ENCODE results near the gene ZNF524.
"Not testable (repeated sequence)": the region's sequence is repeated elsewhere in the genome, so short reads cannot be mapped to it uniquely, and the experiment has no call there.

The ZNF524 gene

GRCh38 chr19:55581823-55582223, 18.3 kb upstream of the ZNF524 start:
- ATAC-seq, result no peak

DNA sequence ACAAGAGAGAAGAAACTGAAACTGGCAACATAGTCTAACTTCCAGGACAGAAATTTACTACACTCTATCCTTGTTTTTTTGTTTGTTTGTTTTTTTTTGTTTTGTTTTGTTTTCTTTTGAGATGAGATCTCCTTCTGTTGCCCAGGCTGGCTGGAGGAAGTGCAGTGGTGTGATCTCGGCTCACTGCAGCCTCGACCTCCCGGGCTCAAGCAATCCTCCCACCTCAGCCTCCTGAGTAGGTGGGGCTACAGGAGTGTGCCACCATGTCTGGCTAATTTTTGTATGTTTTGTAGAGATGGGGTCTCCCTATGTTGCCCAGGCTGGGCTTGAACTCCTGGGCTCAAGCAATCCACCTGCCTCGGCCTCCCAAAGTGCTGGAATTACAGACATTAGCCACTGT, 17.8 kb upstream of the ZNF524 start:
- not testable (repeated sequence) for ATAC-seq

- ATAC-seq, result not testable (repeated sequence)
Observed at GRCh38 chr19:55583897-55584296, 16.2 kb upstream of the ZNF524 start.

DNA sequence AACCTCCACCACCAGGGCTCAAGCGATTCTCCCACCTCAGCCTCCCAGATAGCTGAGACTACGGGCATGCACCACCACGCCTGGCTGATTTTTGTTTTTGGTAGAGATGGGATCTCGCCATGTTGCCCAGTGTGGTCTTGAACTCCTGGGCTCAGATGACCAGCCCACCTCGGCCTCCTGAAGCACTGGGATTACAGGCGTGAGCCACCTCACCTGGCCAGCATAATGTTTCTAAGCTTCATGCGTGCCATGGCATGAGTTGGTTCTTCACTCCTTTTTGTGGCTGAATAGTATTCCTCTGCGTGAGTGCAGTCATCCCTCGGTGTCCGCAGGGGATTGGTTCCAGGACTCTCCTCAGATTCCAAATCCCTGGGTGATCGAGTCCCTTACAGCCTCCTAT, 15.2 kb upstream of the ZNF524 start:
- ATAC-seq, result no peak

DNA sequence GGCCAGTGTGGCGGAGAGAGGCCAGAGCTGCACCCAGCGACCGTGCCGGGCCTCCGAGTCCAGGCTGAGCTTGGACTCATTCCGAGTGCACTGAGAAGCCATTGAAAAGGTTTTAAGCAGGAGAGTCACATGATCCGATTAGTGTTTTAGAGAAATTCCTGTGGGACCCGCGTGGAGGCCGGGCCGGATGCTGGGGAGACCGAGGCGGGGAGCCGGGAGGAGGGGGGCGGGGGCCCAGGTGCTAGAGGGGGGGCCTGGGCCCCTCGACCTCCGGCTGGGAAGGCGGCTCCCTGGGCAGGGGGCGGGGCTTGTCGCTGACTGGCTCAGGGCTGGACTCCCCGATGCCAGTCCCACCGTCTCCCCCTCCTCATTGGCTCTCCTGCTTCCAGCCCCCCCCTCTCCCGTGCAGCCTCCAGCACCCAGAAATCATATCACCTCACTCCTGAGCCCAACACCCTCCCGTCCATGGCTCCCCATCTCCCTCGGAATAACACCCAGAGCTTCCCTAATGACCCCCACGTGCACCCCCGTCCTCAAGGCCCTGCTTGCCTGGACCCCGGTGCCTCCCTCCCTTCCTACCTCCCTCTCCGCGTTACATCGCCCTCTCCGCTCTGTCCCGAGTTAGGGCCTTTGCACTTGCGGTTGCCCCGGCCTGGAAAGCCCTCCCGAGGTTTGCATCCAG, 14.3 kb upstream of the ZNF524 start:
- peak; percentile 39 to 44 for ATAC-seq

- ATAC-seq, result peak; percentile 98 to 99
Observed at GRCh38 chr19:55586976-55587668, 13.0 kb upstream of the ZNF524 start.

DNA sequence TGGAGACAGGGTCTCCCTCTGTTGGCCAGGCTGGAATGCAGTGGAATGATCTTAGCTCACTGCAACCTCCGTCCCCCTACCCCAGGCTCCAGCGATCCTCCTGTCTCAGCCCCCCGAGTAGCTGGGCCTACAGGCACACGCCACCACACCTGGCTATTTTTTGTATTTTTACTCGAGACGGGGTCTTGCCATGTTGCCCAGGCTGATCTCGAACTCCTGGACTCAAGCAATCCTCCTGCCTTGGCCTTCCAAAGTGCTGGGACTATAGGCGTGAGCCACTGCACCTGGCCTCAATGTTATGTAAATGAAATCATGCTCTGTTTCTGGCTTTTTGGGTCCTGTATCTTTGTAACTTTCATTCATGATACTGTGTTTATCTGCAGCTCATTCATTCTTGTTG, 11.3 kb upstream of the ZNF524 start:
- ATAC-seq, result no peak

- ATAC-seq, result no peak
Observed at GRCh38 chr19:55590109-55590508, 10.0 kb upstream of the ZNF524 start.

DNA sequence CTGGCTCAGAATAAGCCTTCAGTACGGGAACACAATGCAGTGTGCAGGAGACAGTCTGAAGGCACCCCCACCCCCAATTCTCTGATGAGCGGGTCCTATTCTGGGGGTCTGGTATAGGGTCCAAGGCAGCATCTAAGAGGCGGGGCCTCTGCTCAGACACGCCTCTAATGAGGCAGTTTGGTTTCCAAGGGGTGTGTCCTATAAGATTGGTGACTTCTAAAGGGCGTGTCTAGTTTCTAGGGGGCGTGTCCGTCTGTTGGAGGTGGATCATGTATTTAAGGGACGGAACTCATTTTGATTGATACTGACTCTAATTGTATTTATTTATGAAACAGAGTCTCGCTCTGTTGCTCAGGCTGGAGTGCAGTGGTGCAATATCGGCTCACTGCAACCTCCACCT, 9.5 kb upstream of the ZNF524 start:
- ATAC-seq, result no peak

DNA sequence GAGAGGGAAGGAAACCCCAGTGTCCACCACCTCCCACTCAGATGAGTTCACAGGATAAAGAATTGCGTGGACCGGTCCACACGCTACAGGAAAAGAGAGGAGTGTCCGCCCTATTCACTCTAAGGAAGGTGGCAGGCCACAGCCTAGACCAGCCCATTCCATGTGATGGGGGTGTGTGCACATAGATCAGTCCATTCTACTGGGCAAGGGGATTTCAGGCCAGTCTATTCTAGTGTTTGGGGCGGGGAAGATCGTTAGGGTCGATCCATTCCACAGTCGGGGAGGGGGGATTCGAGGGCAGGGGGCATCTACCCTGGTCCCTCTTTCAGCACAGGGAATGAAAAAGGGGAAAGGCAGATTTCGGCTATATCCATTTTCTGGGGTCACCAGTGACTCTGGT, 8.5 kb upstream of the ZNF524 start:
- ATAC-seq, result no peak

DNA sequence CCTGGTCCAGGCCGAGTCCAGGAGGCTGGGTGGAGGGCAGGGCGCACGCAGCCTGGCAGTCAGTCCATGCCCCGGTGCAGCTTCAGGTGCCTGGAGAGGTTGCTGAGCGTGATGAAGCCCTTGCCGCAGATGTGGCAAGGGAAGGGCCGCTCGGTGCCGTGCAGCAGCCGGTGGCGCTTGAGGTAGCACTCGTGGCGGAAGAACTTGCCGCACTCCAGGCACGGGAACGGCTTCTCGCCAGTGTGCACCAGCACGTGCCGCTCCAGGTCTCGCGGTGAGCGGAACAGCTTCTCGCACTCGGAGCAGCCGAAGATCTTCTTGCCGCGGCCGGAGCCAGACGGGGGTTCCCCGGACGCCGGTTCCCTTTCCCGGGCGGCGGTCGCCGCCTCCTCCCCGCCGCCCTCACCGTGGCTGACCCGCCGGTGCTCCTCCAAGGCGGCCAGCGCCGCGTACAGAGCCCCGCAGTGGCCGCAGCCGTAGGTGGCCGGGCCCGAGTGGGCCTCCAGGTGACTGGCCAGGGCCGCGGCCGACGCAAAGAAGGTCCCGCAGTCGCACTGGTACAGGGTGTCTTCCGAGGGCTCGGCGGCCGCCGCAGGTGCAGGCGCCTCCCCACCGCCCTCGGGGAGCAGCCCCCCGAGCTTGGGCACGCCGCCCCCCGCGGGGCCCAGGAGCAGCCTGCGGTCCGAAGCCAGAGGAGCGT, 7.5 kb upstream of the ZNF524 start:
- ATAC-seq, result no peak

- ATAC-seq, result no peak
Observed at GRCh38 chr19:55593096-55593772, 6.9 kb upstream of the ZNF524 start.

- ATAC-seq, result no peak
Observed at GRCh38 chr19:55594996-55595545, 5.0 kb upstream of the ZNF524 start.

DNA sequence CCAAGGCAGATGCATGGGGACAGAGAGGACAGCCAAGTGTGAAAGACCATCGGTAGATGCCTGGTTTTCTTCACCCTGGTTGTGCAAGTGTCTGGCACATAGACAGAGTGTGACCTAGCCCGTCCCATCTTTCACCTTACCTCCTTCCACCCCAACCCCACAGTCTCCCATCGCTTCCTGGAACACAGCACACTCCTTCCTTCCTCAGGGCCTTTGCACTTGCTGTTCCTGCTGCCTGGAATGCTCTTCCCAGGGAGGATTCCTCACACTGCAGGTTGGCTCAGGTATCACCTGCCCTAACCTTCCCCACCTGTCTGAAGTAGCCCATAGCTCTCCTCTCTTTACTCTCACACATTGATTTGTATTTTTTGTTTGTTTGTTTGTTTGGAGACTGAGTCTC, 3.8 kb upstream of the ZNF524 start:
- ATAC-seq, result no peak

DNA sequence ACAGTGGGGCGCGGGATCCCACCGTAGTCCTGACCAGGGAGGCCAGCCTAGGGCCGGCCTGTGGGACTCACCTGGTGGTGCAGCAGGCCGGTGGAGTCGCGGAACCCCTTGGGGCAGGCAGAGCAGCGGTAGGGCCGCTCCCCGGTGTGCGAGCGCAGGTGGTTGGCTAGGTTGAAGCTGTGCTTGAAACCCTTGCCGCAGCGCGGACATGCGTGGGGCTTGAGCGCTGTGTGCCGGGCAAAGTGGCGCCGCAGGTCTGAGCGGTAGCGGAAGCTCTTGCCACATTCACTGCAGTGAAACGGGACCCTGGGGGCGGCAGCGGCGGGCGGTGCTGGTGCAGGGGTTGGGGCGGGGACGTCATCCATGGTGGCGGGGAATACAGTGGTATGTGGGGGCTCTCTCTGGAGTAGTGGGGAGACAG, 2.6 kb upstream of the ZNF524 start:
- ATAC-seq, result no peak

DNA sequence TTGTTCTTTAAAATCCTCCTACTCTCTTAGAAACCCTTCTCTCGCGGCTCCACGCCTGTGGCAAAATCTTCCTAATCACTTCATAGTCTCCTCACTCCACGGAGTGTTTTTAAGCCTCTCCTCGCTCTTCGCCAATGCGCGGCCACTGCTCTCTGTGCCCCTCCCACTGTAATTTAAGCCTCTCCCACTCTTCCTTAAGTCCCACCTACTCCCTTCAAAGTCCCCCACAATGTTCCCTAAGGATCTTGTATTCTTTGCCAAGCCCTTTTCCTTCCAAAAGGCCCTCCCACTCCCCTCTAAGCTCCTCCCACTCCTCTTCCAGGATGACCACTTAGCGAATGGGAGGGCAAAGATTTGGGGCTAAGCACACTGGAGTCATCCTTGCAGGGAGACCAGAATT, 2.1 kb upstream of the ZNF524 start:
- no peak for ATAC-seq

DNA sequence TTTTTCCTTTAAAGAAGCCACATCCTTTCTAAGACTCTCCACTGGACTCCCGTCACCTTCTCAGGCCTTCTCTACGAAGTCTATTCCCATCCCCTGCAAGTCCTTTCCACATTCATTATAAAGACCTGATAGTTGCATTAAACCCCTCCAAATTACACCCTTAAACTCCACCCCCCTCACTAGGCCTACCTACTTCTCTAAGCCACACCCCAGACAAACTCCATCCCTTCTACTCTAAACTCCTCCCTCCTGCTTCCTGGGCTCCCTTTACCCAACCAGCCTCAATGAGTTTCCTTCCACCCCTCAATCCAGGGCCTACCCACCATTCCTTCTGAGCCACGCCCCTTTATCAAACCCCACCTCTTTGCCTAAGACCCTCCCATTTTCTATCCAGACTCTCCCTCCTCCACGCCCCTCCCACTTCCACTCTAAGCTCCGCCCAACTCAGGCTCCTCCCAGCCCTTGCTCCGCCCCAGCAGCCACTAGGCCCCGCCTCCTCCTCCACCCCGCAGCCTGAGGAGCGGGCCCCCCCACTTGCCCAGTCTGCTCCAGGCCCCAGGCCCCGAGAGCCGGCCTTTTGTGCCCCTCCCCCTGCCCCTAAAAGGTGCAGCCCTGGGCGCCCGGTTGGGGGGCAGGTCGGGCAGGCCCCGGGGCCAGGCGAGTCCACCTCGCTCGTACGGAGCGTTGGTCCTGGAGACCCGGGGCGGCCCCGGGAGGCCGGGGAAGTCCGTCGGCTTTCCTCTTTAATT, 1.2 kb upstream of the ZNF524 start:
- peak; percentile 57 to 60 for ATAC-seq

GRCh38 chr19:55599468-55599841, 633 bp upstream of the ZNF524 start, which contains the start of gene FIZ1:
TSS of gene FIZ1 (minus strand) at chr19:55599517. CDS start at chr19:55597865, 1,652 bp downstream.
- ATAC-seq, result peak; percentile 82 to 83

- no peak for ATAC-seq
Observed at GRCh38 chr19:55600662-55601028, 557 bp downstream of the ZNF524 start.

DNA sequence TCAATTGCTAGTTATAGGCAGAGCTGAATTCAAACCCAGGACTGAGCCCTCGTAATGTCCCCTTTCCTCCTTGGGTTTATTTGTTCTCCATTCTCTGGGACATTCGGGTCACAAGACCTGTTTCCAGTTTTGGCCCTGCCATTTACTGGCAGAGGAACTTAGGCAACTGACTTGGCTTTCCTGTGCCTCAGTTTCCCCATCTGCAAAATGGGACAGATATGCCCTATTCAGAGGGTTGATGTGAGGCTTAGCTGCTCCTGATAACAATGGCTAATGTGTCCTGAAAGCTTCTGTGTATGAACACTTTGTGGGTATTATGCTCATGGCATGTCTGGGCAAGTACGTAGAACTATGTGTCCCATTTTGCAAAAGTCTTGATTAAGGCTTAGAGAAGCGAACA, 996 bp downstream of the ZNF524 start:
- no peak for ATAC-seq

- no peak for ATAC-seq
Observed at GRCh38 chr19:55602104-55603001, 2.3 kb downstream of the ZNF524 start.
